VCaP (cell line): Measurements from ENCODE around the gene ZFYVE28.

ENCODE experiments used
- H3K27ac ChIP-seq: fragments of 450-650 bp; 2 replicates; pipeline ENCODE4 v1.5.1; 2017
- TF ChIP-seq, protein P1 (sequence below): fragments of 450-650 bp; conservative IDR thresholded peaks from 2 replicates; pipeline ENCODE4 v1.5.1; 2017; ENCODE audit warnings: mild to moderate bottlenecking, moderate library complexity

ZFYVE28 gene

DNA sequence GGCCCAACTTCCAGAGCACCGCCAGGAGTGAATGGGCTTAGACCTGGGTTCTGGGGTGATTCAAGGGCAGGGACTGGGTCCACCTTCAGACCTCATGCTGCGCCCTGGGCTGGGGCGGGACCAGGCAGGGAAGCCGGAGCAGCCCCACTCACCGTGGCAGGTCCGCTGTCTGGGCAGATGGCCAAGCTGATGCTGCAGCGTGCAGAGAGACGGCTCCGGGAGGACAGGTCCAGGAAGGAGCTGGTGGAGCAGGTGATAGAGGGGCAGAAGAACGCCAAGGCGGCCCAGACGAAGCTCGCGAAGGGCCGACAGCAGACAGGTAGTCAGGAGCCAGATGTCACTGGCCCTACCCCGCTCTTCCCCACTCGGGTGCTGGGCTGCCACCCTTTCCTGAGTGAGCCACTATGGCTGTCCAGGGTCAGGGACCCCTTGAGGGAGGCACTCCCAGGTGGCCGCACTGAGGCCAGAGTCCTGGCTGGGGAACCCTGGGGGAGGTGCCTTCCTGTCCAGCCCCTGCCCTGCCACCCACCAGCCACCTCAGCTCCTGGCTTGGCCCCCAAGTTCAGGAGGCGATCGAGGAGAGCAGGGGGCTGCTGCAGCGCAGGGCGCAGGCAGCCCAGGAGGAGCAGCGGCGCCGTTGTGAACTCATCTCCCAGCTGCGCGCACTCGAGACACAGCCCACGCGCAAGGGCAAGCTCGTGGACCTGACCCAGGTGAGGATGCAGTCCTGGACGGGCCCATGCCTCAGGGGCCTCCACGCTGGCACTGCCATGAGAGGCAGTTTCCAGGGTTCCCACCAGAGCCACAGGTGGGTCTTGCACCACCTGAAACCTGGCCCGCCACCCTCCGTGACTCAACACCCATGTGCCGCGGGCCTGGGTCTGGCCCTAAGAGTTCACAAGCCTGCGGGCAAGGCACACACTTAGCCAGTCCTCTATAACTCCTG is 40.4 kb upstream of the ZFYVE28 start:
- TF ChIP-seq, protein P1, sequence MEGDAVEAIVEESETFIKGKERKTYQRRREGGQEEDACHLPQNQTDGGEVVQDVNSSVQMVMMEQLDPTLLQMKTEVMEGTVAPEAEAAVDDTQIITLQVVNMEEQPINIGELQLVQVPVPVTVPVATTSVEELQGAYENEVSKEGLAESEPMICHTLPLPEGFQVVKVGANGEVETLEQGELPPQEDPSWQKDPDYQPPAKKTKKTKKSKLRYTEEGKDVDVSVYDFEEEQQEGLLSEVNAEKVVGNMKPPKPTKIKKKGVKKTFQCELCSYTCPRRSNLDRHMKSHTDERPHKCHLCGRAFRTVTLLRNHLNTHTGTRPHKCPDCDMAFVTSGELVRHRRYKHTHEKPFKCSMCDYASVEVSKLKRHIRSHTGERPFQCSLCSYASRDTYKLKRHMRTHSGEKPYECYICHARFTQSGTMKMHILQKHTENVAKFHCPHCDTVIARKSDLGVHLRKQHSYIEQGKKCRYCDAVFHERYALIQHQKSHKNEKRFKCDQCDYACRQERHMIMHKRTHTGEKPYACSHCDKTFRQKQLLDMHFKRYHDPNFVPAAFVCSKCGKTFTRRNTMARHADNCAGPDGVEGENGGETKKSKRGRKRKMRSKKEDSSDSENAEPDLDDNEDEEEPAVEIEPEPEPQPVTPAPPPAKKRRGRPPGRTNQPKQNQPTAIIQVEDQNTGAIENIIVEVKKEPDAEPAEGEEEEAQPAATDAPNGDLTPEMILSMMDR: no peak
- no peak overlapping the region for H3K27ac ChIP-seq

- TF ChIP-seq, protein P1: no peak
- H3K27ac ChIP-seq: no peak overlapping the region
Measured at GRCh38 chr4:2457481-2458295, 39.2 kb upstream of the ZFYVE28 start.

DNA sequence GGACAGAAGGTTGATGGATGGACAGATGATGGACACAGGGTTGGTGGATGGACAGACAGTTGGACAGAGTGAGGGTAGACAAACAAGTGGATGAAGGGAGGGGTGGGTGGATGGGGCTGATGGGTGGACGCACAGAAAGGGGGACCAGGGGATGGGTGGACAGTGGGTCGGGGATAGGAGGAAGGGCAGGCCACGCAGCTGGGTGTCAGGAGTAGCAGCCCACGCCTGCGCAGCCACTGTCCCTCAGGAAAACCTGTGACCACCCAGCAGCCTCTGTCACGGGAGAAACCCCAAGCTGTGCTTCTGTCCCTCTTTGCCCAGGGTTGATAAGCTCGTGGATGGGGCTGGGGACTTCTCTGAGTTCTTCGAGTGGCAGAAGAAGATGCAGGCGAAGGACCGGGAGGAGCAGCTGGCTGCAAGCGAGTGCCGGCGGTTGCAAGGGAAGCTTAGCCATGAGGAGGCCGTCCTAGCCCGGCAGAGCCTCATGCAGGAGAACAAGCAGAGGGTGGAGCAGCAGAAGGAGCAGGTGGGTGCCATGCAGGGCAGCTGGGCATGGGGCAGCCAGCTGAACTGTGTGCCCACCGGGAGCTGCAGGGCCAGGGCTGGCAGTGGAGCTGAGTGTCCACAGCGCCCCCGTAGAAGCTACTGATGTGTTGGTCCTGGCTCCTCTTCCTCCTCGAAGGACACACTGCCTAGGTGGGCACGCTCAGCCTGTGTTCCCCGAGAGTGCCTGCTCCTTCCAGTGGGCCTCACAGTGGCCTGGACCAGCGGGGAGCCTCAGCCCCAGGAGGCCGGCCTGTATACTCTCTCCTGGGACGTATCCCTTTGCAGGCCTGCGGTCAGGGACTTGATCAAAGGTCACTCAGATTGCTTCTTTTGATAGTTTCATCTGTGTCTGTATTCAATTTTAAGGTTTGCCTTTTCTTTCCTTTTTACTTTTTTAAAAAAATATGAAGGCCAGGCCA is 33.7 kb upstream of the ZFYVE28 start:
- TF ChIP-seq, protein P1: no peak

DNA sequence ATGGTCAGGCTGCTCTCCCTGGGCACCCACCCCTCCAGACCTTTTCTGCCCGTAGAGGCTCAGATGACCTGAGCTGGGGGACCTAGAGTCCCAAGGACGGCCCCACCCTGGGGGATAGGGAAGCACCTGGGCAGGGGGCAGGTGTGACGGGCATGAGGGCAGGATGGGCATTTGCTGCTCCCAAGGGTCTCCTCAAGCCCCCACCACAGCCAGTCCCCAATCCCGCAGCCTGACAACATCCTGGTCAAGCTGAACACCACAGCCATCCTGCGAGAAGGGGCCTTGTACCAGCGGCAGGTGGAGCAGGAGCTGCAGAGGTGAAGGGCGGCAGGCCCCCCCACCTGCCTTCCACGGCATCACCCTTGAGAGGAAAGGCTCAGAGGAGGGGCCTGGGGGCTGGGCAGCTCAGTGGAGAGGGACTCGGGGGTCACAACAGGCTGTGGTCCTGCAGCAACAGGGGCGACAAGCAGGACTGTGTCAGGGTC is 32.6 kb upstream of the ZFYVE28 start:
- no peak overlapping the region for H3K27ac ChIP-seq
- TF ChIP-seq, protein P1: no peak

More for the DNA sequence above, 33.7 kb upstream of the ZFYVE28 start:
- H3K27ac ChIP-seq: no peak overlapping the region

GRCh38 chr4:2450394-2451035 is 32.1 kb upstream of the ZFYVE28 start:
- TF ChIP-seq, protein P1: no peak
- no peak overlapping the region for H3K27ac ChIP-seq

DNA sequence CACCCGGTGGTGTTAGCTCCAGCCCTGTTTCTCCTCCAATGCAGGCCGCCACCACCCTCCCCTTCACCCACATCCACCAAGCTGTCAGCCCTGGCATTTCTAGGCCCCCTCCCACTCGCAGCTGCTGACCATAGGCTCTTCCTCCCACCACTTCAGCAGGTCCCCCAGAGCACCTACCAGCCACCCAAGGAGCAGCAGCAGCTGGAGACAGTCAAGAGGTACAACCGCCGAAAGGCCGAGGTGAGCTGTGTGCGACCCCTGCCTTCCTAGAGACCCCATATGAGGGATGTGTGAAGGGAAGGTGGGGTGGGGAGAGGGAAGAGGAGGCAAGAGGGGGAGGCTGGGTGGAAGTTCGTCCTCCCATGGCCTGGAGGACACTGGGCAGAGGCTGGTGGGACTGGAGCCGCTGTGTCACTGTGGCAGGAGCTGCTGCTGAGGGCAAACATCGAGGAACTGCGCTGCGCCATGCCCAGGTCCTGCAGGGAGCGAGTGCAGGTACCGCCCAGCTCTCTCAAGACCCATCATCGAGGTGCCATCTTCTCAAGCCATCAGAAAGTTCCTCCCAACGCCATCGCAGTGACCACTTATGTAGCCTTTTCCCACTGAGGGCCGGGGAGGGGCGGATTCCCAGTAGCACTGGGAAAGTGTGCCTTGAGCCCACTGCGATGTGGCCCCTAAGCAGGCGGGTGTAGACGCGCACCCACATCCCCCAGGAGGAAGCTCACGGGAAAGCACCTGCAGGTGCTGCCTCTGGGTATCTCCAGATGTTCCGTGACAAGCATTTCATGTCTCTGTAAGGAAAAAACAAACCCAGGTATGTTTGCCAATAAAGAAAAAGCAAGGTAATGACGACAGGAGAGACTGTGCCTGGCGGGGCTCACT is 31.3 kb upstream of the ZFYVE28 start:
- TF ChIP-seq, protein P1: no peak
- no peak overlapping the region for H3K27ac ChIP-seq
